ENCODE results near the gene FCAMR.
"Not testable (repeated sequence)": the region's sequence is repeated elsewhere in the genome, so short reads cannot be mapped to it uniquely, and the experiment has no call there.

The FCAMR gene

DNA sequence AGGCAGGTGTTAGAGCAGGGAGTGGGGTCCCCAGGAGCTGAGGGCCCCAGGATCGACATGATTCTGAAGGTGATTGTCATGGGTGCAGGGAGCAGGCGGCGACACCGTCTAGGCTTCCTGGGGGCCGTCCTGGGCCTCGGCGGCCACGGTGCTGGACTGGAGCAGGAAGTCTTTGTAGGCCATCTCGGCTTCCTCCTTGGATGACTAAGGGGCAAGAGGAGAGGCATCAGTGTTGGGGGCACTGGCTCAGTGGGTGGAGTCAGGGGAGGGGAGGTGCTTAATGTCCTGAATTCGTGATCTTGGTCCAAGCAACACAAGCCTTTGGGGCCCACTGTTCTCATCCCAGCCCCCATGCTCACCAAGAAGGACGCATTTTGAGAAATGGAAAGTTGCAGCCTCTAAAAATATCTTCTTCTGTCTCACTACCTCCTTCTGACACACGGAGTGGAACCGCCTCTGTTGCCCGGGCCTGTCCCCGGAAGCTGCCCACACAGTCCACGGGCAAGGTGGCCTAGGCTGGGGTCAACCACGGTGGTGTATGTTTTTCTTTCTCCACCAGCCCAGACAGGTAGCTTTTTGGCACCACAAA, 40.0 kb downstream of the FCAMR start:
- no peak for DNase-seq

DNA sequence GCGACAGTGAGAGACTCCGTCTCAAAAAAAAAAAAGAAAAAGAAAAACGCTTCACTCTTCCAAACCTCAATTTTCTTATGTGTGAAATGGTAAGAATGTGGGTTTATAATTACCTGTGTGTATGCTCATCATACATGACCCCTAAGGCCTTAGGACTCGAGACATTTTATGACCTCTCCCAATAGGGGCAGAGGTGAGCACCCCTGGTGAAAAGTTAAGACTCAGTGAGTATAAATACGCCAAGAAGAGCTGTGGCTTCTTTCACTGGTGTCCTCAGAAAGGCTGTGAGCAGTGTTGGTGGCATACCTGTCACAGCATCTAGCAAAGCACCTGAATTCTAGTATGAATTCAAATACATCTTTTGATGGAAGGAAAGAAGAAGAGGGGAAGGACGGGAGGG, 40.7 kb downstream of the FCAMR start:
- no peak for DNase-seq

DNA sequence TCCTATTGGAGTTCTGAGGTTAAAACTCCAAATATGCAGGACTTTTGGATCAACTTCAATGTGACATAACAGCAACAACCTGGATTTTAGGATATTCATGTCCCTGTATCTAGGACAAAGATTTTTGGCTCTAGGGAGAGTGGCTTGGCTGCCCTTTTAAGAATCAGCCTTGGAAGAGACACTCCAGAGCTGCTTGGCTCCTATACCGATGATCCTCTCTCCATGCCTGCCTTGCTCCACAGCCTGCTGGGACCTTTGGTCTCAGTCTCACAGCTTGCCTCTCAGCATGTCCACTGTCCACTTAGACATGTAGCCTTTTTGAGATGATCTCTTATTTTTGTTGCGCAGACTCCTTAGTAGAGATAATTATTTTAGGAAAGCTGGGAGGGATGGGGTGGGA, 44.0 kb downstream of the FCAMR start:
- no peak for DNase-seq

DNA sequence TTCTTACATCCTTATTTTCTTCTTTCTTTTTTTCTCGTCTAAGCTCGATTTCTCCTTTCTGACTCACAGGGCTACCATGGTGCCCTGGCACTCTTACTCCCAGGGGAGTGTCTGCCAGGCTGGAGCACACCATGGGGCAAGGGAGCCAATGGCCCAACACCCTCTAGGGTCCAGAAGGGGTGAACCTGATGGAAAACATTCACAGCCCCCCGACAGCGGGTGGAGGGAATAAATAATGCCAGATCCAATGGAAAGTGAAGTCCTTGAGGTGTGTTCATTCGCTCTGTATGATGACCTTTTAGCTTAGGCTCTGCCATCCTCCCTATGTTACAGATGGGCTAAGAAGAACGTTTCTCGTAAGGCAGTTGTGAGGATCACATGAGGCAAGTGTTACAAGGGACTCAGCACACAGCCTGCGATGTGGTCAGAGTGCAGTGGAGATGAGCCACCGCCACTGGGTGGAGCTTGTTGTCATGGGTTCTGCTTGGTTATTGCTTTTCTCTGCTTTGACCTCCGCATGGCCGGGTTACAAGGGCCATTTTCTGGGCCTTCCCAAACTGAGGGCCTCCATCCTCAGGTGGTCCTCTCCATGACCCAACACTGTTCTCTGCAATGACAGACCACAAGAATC, 45.0 kb downstream of the FCAMR start:
- DNase-seq = no peak

DNA sequence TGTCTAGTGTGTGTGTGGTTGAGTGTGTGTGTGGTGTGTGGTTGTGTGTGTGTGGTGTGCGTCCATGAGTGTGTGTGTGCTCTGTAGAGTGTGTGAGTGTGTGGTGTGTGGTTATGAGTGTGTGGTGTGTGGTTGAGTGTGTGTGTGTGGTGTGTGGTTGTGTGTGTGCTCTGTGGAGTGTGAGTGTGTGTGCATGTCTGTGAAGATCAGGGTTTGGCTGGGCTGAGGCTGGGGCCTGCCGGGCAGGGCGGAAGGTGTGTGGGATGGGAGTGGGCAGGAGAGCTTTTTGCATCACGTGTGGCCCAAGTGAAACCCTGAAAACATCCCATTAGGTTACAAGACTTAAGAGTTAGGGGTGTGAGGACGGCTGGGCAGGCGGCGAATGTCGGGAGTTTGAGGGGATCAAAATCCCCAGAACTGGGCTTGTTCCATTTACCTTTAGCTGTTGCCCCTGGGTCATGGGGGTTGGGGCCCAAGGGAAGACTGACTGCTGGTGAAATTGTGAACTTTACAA, 45.6 kb downstream of the FCAMR start:
- no peak for DNase-seq

DNA sequence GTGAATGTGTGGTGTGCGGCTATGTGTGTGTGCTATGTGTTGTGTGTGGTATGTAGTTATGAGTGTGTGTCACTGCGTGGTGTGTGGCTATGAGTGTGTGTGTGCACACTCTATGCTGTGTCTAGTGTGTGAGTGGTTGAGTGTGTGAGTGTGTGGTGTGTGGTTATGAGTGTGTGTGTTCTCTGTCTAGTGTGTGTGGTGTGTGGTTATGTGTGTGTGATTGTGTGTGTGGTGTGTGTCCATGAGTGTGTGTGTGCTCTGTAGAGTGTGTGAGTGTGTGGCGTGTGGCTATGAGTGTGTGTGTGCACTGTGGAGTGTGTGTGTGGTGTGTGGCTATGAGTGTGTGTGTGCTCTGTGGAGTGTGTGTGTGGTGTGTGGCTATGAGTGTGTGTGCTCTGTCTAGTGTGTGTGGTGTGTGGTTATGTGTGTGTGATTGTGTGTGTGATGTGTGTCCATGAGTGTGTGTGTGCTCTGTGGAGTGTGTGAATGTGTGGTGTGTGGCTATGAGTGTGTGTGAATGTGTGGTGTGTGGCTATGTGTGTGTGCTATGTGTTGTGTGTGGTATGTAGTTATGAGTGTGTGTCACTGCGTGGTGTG, 46.2 kb downstream of the FCAMR start:
- not testable (repeated sequence) for DNase-seq

DNA sequence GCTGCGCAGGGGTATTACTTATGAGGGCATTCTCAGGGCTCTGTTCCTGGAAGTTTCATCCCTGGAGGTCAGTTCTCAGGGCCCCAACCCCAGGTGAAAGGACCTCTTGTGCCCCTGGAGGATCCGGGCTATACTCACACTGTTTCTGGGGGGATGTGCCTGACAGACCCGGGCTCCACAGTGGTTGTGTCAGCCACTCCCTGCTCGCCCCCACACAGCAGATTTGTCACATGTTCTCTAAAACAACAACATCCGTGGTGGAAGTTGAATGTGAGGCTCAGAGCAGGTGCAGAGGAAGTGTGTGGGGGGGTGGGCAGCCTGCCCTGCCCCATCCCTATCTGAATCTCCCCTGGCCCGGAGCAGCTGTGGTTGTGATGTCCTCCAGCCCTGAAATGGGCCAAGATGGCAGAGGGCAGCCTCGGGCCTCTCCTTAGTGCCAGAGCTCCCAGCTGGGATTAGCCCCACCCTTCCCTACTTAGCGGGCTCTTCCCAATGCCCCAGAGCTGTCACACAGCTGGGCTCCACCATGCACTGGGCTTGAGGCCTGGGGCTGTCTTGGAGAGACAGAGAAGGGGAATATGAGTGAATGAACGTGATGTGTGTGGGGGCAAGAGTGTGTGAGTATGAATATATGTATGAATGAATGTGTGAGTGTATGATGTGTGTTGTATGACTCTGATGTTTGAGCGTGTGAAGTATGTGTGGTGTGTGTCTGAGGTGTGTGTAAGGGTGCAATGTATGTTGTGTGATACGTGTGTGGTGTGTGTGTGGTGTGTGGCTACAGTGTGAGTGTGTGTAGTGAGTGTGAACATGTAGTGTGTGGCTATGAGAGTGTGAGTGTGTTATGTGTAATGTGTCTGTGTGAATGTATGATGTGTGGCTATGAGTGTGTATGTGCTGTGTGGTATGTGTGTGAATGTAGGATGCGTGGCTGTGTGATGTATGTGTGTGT, 47.0 kb downstream of the FCAMR start:
- no peak for DNase-seq

DNA sequence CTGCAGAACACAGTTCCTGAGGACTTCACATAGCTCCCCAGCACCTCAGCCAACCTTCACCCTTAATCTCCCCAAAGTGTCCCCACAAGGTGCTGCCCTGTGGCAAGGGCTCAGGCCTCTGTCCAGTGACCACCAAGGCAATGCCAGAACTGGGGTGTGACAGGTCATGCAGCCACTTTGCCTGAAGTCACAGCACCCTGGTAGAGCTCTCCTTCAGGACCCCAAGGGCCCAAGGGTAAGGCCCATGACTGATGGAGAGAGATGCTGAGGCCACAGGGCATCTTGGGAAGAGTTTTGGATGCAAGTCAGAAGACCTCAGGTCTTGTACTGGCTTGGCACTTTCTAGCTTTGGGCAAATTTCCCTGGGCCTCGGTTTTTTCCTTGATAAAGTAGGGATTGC, 47.7 kb downstream of the FCAMR start:
- no peak for DNase-seq

DNA sequence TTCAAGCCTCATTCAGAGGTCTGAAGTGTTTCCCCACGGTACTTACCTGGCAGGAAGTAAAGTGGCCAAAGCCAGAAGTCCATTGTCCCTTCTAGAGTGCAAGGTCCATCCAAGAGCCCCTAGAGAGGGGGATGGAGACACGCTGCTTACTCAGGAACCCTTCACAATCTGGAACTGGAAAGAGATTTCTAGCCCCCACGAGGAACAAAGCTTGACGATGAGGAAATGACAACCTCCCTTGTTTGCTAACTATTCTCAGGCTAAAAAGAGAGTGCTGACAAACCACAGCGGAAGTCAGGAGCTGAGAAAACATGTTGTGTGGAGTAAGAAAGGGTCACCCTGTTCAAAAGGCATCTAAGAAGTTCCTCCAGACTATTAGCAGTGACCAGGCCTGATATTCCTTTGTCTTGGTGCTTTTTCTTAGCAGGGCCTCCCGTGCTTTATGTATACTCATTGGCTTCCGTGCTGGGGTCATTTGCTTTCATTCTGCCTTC, 48.4 kb downstream of the FCAMR start, which contains the start of gene FCMR:
FCMR (minus strand) TSS at position 170 of the 494 bp plus-strand sequence; CDS start at position 83, 87 bp downstream.
- DNase-seq = no peak

DNA sequence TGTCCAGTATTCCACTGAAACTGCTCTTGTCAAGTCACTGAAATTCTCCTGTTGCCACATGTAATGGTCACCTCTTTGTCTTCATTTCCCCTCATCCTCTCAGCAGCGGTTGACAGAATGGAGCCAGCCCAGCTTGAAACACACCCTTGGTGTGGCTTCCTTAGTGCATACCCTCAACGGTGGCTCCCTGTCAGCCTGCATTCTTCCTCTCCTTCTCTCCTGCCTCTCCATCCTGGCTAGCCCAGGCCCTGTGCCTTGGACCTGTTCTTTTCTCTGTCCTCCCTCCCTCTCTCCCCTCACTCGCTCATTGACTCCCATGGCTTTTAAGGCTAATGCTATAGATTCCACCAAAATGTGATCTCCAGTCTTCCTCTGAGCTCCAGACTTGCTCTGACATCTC, 52.2 kb downstream of the FCAMR start:
- DNase-seq = no peak

DNA sequence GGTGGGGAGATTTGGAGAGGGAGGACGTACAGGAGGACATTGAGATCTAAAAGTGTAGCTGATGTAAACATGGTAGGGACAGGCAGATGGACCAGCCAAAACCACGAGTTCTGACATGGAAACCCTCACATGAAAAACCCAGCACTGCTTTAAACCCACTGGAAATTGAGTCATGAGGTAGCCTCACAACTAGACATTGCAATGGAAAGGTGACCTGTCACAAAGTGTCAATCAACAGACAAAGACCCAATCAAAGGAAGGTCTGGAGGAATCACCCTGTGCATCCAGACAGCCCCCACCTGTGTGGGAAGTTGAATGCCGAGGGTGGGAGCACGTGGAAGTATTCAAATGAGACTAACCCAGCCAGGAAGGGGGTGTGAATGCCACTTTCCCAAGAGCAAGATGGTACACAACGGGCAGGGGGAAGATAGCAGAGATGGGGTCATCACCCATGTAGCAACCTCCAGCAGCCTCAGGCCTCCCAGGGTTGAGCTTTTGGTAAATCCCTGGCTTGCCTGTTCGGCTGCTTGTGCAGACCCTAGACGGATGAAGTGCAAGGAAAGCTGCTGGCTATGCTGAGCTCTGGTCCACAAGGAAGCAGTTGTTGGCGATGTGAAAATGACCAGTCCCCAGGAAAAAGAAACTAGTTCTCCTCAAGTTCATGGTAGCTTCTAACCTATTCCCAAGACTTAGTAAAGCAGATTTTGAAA, 54.1 kb downstream of the FCAMR start:
- DNase-seq = no peak

DNA sequence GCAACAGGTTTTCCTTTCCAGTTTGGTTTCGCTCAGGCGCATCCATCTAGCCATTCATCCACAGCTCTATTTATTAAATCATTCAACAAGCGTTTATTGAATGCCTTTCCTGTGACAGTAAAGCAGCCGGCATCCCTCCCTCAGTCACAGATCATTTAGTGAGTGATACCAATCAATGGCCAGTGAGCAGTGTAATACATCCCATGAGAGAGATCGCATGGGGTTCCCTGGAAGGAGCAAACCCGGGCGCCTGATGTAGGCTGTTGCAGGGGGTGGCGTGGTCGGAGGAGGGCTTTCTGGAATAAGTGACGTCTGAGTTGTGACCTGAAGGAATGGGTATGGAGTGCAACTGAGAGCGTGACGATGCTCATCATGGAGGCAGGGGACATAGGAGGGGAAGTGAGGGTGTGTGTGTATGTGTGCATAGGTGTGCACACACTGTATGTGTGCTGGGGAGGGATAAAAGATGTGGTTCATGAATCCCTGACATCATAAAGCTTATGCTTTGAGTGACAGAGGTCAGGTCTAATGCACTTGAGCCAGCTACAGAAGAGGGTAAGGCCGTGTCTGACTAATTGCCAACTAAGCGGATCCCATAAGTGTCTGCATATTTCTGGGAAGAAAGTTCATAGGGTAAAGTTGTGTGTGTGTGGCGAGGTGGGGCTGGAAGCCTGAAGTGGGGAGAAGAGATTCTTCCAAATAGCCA, 55.1 kb downstream of the FCAMR start:
- DNase-seq = no peak

DNA sequence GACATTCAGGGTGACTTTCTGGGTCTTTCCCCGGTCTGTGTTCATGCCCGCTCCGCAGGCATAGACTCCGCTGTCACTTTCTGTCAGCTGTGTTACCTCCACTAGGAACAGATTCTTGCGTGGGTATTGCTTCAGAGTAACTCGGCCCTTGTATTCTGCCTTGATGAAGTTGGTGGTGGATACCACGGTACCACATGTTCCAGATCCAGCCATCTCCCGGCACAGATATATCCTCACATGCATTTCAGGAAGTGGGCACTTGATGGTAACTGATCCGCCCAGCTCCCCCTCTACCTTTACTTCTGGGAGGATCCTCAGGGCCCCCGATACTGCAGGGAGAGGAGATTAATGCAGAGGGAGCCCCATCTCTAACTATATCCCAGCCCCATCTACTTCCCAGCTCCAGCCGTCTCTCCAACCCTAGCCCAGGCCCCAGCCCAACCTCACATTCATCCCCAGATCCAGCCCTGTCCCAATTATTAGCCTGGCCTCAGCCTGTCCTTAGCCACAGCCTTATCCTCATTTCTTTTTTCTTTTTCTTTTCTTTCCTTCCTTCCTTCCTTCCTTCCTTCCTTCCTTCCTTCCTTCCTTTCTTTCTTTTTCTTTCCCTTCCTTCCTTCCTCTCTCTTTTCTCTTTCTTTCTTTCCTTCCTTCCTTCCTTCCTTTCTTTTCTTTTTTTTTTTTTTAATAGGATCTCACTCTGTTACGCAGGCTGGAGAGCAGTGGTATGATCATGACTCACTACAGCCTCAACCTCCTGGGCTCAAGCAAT, 56.3 kb downstream of the FCAMR start:
- no peak for DNase-seq

DNA sequence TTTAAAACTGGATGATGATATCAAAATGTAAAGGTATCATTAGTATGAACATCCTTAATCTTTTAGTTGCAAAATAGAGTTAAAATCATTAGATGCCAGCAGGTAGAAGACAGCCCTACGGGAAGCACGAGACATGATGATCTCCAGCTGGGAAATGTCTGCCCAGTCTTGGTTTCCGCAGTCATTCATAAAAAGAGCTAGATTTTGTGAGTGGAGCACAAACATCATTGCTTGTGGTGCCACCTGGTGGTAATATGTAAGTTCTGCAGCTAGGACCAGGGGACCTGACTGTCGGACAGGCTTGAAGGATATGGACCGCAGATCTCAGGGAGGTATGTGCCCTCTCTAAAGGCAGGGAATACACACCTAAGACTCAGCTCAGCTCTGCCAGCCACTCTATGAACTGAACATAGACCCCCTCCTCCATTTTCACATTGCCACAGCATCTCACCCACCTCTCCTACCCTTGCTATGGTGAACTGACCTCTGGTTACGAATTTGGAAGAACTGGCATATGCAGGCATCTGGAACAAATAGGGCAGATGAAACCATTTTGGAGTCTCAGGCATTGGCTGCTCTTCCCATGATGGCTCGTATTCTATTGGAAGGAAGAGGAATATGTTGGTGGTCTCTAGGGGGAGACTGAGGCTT, 57.7 kb downstream of the FCAMR start:
- peak; percentile 23 for DNase-seq

DNA sequence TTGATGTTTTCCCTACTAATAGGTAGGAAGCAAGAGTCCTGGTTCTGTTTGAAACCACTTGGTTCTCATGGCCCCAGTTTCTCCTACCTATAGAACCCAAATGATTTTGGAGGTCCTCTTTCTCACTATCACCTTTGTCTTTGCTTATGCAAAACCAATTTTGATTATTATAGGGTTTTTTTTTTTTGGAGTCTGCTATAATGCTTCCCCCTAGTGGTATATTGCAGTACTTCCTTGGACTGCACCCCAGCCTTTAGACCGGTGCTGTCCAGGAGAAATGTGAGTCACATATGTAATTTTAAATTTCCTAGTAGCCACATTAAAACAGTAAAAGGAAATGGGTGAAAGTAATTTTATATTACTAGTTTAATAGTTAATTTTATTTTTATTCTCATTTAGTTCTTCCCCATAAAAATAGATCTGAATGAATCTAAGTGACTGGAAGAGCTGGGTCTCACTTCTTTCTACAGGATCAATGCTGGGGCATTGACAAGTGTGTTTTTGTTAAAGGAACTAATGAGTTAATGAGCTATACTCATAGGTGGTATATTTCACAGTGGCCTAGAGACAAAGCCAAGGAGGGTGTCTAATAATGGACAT, 59.1 kb downstream of the FCAMR start:
- DNase-seq = no peak

DNA sequence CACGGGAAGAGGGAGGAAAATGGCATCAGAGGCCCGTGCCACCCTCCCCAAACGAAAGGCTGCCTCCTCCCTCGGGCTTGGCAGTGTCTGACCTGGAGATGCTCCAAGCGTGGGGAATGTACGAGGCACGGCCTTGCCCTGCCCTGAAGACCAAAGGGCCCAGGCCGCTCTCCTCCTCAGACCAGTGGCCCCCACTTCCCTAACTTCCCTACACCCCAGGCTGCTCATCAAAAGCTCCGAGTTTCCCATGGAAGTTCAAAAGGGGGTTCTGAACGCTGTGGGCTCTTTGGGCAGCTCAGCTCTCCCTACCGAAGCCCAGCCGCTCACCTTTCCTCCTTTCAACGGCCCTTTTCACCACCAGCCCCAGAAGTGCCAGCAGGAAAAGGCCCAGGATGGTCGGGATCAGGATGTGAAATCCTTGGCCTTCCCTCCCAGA, 60.4 kb downstream of the FCAMR start:
- DNase-seq = no peak

DNA sequence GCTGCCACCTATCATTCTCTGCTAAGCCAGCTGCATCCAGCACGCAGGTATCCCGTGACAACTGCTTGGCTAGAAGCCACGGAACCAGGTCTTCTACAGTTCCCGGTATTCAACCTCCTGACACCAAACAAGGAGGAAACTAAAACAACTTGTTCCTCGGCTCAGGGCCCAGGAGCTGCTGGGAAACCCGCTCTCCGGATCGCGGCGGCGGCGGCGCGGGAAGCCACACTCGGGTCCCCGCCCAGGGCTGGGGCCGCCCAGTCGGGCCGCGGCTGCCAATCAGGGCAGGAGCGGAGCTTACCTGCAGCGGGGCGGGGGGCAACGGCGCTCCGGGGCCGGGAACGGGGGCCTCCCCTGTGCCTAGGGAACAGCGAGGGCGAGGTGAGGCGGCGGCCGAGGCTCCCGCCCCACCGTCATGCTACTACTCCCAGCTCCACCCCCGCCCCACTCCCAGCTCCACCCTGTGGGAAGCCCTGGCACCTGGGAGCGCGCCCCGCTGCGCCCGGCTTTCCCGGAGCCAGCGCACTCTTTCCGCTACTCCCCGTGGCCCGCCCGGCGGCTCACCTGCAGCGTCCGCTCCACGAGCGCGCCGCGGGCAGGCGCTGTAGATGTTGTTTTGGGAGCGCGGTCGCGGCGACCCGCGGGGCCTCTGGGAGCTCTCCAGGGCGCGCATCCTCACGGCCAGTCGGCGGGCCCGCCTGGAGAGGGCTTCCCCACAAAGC, 60.9 kb downstream of the FCAMR start:
- peak; percentile 81 for DNase-seq

DNA sequence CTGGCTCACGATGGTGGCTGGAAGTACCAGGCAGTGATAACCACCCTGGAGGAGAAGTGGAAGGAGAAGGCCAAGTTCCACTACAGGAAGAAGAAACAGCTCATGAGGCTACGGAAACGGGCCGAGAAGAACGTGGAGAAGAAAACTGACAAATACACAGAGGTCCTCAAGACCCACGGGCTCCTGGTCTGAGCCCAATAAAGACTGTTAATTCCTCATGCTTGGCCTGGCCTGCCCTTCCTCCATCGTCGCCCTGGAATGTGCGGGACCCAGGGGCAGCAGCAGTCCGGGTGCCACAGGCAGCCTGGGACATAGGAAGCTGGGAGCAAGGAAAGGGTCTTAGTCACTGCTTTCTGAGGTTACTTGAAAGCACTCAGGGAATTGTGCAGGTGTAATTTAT, 62.2 kb downstream of the FCAMR start:
- no peak for DNase-seq

Measured in NCI-H510A (cell line).